GM19438 (cell line): ENCODE data around the gene TRIB2.

Source experiments
- ATAC-seq: cut with Tn5 transposase; IDR thresholded peaks from one replicate; pipeline ENCODE4 v1.9.1; 2021; ENCODE audit warnings: low read depth; ENCODE audit not compliant: unreplicated experiment

Gene TRIB2

DNA sequence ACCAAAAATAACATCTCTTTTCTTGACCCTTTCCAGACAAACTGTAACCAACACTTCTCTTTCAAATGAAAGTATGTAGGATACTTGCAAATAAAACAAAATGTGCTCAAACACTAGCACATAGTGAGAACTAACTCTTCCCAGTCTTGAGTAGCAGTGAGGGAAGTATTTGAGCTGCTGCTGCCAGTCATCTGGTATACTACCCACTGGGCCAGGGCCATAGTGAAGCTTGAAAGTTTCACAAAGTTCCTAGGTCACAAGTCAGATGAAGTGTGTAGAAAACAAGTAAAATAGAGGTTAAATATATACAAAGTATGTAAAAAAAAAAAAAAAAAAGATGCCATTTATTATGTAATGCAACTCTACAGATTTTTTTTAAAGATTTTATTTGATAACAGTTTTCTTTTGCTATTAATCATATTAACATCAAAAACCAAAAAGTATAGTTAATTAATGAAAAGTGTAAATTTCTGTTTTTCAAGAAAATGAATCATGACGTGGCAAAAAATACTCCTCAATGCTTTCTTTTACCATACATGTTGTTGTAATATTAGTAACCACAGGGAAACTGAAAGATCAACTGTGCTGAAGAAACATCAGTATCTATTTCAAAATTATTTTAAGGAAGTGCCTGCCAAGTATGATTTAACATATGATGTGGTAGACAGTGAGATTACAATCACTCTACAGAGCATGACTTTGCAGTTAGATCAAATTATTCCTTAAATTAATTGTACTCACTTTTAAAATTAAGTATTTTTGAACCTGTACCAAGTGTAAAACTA is 21.6 kb upstream of the TRIB2 start:
- ATAC-seq, result peak; percentile 81

DNA sequence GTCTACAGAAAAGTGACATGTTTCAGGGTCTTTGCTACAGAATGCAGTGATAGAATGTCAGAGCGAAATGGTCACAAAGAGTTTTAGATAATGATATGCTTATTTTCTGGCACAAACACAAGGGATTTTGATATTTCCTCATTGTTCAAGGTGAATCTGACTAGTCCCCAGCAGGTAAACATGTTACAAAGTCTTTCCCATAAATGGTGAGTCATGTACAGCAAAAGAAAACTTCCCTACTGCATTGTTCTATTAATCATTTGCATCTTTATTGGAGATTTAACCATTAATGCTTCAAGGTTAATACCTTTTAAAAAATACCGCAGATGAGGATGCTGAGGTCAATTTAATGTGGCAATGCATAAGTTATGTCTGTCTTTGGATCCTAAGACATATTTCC is 19.1 kb upstream of the TRIB2 start:
- no peak for ATAC-seq

DNA sequence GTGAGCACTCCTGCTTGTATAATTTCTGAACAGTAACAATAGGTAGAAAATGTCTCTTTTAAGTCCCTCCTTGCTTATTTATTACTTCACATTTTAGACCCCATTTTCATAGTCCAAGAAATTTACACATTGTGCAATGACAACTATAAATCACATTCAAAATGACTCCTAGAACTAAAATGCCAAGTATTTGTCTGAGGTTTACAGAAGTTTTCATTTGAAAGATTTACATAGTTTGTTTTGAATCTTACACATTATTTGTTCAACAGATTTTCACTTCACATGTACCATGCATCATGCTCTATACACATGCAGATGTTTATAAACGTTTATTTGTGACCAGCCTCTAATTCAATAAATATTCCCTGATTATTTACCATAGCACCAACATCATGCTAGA is 15.7 kb upstream of the TRIB2 start:
- no peak for ATAC-seq

DNA sequence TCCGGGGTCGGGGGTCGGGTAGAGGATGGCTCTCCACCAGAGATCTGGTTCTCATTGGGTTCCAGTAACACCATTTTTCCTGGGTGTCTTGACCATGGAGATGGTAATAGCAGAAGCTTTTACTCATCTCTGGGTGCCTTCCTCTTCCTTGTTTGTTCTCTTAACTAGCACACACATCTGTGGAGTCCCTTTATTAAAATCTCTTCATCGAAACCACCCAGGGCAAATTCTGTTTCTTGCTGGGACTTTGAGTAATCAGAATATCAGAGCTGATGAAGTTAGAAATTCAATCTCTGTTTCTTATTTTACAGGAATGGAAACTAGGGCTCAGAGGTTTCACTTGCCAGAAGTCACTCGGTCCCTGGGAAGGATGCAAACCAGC is 15.0 kb upstream of the TRIB2 start:
- no peak for ATAC-seq

DNA sequence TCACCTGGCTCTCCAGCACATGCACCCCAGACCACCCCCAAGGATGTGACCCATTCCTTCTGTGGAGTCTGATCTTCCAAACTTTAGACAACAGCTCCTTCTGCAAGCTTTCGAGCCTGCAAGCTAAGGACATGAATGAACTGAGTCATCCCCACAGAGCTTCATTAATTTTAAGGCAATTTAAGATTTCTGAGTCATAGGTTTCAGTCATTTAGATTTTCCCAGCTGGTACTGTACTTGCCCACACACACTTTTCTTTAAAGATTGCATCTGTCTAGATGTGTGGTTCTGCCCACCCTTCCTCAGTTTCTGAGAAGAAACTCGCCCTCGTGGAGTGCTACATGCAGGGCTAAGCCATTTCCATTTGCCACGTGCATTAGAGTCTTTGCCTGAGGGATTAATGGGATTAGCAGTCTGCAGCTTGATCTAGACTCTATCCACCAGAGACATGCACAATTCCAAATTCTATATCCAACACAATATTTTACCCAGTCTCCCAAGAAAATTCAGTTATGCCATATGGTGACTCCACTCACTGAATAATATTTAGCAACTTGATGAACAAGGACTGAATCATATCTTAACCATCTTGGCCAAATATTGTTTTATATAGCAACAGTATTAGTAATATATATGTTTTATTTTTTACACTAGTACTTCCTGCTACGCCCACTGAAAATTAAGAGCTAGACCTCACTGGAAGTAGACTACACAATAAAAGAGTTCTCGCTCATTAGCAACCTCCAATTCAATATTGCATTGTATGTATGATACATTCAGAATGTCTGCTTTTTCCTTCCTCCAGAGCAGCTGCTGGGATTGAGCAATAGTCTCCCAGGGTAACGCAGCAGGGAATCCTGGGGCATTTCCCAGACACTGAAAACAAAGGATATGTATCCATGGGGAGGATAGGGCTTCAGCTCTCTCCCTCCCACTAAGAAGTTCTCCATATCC is 14.3 kb upstream of the TRIB2 start:
- ATAC-seq, result no peak

DNA sequence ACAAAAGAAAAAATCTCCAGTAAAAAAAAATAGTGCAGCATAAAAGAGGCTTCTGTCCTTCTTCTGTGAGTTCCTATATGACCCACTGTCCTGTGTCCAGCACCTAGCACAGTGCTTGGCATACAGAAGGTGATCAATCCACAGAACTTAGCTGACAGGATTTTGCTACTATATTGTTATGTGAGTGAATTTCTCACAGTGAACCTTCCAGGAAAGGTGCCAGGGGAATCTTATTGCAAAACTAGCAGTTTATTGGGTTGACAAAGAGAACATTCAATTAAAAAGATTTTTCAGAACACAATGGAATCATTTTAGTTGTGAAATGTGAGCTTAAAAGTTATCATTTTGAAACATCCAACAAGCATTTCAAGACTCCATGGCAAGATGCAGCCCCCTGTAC is 12.4 kb upstream of the TRIB2 start:
- no peak for ATAC-seq

DNA sequence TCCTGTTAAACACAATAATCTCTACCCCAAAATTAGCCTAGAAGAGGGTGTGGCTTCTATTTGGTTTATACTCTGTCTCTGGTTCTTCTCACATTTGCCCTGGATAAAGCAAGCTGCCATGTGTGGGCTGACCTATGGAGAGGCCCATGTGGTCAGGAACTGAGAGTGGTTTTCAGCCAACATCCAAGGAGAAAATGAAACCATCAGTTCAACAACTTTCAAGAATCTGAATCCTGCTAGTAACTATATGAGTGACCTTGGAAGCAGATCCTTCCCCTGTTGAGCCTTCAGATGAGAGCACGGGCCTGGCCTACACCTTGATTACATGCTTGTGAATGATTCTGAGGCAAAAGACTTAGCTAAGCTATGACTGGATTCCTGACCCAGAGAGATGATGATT is 11.5 kb upstream of the TRIB2 start:
- no peak for ATAC-seq

DNA sequence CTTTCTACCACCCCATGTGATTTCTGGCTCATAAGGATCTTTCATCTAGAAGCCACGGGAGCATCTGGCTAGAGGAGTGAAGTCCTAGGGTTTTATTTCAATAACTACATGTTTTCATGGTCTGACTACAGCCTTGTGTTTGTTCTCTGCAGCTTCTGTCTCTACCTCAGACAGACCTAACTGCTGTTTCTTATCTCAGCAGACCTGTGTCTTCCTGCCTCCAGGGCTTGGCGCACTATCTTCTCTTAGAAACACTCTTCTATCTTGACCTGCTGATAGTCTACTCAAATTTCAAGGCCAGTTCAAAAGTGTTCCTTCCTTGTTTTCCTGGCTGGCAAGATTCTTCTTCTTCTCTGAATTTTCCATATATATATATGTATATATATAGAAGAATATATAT is 11.0 kb upstream of the TRIB2 start:
- no peak for ATAC-seq

DNA sequence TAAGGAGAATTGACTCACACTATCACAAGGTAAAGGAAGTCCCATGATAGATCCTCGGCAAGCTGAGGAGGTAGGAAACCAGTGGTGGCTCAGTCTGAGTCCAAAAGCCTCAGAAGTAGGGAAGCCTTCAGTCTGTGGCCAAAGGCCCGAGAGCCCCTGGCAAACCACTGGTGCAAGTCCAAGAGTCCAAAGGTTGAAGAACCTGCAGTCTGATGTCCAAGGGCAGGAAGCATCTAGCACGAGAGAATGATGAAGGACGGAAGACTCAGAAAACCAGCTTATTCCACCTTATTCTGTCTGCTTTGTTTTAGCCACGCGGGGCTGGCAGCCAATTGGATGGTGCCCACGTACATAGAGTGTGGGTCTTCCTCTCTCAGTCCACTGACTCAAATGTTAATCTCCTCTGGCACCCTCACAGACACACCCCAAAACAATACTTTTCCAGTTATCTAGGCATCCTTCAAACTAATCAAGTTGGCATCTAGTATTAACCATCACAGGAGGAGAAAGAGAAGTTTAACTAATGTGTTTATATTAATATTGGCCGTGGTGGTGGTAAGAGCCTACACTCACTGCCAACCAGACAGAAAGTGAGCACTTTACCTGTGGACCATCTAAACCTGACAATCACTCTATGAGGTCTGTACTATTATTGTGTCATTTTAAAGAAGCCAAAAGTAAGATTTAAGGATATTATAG is 8.1 kb upstream of the TRIB2 start:
- no peak for ATAC-seq

DNA sequence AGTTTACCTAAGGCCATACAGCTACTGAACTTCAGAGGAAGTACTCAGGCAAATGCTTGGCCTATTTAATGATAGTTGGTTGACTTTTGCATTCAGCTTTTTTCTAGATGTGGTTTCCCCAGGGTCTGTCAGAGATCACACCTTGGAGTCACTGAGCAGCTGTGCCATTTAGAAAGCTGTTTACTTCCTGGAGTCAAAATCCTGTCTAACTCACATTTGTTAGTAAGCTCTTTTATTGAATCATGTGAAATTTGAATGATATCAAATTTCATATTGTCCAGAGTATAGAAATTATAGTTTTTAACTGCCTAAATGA is 7.6 kb upstream of the TRIB2 start:
- no peak for ATAC-seq

DNA sequence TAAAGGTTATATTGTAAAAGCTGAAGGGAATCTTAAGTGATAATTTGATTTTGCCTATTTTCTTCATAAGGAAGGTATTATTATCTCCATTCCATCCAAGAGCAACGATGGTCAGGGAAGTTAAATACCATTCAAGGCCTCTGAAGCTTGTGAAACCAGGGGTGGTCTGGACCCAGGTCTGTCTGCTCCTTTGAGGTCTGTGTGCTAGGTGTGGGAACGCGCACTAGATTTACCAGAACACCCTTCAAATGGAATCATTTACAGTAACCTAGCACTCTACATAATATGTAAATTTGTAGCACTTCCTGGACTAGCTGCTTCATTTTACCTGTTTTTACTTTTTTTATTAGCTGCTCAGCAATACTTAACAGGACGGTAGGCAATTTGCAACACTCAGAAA is 6.4 kb upstream of the TRIB2 start:
- ATAC-seq, result no peak

DNA sequence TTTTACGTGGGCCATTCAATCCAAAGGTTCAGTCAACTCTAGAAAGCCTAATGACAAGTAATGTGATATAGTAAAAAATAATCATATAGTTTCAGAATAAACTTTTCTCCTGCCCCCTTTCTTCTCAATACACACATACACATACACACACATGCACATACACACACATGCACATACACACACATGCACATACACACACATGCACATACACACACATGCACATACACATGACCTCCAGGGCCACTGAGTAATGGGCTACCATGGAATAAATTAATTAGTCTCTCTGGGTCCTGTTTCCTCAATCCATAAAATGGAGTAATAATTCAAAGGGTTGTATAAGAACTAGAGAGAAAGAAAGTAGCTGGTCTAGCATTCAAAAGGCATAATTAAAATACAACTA is 5.4 kb upstream of the TRIB2 start:
- ATAC-seq, result no peak

DNA sequence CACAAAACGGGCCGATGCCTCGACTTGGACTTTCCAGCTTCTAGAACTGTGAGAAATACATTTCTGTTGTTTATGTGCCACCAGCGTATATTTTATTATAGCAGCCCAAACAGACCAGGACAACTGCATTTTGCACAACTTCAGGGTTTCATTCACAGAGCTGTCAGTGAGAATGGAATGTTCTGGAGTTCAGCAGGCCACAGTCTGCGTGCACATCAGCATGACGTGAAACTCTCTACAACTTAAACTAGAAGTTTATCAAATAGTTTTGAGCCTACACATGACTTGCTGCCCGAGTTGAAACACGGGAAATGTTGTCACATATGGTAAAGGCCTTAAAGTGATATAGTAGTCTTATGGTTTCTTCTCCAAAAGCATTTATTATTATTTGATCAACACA is 3.9 kb upstream of the TRIB2 start:
- ATAC-seq, result no peak

DNA sequence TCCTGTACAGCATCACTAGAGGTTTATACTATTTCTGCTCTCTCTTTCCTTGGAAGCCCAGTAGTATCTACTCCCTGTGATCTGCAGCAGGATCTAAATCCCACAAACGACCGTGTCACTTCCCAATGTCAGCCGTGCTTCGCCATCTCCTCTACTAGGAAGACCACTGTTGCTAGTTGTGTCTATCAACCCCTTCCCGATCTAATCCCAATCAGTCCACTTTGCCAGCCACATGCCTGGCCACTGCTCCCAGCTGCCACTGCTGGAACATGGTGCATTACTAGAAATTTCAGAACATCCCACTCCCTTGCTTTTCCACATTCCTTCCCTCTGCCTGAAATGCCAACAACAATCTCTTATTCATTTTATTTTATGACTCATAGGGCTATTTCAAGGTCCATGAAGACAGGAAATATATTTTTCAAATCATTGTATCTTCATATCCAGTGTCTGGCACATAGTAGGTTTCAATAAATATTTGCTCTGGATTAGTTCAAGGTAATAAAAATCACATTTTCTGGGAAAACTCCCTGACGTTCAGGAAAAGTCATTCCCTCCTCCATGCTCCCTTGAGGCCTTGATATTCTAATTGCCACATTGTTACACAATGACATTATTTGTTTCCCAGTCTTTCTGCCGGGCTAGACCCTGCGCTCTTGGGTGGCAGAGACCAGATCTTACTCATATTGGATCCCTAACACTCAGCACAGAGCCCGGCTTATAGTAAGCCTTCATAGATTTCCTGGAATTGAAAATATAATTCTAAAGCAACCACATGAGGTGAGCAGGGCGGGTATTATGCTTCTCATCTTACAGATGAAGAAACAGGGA is 2.1 kb upstream of the TRIB2 start:
- ATAC-seq, result no peak

DNA sequence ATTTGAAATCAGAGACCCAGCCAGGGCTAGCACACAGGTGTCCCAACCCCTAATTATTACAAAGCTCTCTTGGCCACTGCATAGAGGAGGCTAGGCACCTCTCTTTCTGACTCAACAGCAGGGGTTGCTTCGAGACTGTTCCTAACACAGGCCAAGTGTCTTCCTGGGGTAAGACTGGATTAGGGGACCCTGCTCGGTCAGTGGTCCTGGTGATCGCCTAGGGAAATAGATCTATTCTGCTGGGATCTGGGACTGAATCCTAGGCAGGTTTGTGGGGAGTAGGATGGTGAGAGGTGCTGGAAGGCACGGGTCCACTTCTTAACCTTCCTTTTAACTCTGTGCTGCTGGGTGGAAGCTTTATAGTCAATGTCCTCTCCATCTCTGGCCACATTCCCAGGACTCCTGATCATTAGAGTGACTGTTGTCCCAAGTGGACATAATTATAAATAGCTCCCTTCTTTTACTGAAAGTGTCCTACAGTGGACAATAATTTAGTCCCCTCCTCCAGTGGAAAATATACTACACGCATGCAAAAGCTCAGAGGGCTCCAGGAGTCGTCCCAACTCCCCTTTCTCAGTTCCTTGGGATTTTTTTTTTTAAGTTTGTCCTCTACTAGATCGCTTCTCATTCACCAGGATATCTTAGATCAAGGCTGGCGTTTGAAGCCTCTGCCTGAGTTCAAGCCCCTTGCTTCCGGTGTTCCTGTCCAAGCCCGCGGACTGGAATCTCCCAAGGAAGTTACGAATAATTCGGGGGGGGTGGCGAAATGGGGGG is 1.3 kb upstream of the TRIB2 start:
- no peak for ATAC-seq

DNA sequence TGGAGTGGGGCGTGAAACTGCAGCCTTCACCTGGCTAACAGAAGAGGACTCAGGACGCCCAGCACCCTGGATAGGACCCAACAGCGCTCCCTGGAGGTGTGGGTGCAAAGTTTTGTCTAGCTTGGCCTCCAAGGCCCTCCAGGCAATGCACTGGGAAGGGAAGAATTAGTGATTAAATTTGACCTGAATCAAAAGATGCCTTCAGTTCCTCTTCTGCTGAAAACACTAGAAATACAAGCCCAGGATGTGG is 779 bp upstream of the TRIB2 start:
- ATAC-seq, result peak; percentile 31

DNA sequence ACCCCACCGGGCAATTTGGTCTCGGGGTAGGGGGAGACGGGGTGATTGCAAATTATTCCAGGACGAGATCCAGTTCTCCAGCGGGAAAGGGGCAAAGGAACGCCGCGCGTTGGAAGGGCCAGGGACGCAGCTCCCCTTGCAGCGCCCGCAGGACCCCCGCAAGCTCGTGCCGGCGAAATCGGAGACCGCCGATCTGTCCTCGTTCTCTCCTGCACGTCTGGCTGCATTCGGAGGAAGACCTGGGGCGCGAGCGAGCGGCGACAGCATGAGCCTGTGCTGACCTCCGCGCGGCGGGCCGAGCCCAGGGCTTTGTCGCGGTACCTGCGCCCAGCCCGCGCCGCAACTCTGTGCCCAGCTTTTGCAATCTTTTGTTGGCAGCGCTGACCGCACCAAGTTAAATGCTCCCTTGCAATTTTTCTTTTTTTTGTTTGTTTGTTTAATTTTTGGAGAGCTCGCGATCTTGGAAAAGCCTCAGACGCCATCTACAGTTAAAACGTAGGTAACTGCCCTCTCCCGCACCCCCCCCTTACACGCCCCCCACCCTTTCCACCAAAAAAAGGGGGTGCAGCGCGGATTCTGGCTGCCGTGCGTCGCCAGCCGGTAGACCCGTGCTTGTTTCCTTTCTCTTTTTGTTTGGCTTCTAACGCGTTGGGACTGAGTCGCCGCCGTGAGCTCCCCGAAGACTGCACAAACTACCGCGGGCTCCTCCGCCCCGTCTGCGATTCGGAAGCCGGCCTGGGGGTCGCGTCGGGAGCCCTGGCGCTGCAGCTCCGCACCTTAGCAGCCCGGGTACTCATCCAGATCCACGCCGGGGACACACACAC is 667 bp downstream of the TRIB2 start:
- ATAC-seq, result no peak

DNA sequence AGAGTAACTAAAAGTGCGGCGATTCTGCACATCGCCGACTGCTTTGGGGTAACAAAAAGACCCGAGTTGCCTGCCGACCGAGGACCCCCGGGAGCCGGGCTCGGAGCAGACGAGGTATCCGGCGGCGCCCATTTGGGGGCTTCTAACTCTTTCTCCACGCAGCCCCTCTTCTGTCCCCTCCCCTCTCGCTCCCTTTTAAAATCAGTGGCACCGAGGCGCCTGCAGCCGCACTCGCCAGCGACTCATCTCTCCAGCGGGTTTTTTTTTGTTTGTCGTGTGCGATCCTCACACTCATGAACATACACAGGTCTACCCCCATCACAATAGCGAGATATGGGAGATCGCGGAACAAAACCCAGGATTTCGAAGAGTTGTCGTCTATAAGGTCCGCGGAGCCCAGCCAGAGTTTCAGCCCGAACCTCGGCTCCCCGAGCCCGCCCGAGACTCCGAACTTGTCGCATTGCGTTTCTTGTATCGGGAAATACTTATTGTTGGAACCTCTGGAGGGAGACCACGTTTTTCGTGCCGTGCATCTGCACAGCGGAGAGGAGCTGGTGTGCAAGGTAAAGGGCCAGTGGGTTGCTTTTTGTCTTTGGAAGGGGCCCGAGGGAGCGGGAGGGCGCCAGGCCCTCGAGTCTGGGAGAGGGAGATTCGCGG is 1.4 kb downstream of the TRIB2 start:
- no peak for ATAC-seq
